NCI-H1417 treated with DMSO at 0.1 percent for 48 hours (cell line): Measurements from ENCODE around the gene PROC.

Experiments used
- DNase-seq: peaks from one replicate; lab custom pipeline; 2025; lab: John Stamatoyannopoulos, UW

PROC gene

DNA sequence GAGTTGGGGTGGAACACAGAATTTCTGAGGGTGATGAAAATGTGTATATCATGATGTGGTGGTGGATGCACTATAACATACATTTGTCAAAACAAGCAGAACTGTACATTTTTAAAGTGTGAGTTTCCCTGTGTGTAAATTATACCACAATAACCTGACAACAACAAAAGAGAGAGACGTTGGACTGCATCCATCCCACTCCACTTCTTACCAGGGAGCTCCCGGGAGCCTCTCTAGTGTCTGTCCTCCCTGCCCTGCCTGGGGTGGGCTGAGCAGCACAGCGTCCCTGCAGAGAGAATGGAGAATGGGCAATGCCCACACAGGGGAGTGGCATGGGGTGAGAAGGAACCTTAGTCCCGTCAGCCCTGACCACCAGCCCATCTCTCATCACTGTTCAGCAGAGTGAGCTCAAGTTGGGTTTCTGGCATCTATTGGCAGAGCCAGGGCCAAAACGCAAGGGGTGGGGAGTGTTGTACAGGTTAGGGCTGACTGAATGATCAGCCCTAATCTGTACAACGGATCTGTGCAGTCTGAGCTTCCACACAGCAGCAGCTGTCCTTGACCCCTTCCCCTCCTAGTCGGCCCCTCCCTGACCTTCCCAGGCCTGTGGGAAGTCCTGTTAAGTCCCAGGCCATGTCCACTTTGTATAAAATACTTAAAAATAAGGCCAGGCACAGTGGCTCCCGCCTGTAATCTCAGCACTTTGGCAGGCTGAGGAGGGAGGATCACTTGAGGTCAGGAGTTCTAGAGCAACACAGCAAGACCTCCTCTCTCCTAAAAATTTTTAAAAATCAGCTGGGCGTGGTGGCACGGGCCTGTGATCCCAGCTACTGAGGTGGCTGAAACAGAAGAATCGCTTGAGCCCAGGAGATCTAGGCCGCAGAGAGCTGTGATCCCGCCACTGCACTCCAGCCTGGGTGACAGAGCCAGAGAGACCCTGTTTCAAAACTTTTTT is 3.3 kb upstream of the PROC start:
- DNase-seq, result no peak

DNA sequence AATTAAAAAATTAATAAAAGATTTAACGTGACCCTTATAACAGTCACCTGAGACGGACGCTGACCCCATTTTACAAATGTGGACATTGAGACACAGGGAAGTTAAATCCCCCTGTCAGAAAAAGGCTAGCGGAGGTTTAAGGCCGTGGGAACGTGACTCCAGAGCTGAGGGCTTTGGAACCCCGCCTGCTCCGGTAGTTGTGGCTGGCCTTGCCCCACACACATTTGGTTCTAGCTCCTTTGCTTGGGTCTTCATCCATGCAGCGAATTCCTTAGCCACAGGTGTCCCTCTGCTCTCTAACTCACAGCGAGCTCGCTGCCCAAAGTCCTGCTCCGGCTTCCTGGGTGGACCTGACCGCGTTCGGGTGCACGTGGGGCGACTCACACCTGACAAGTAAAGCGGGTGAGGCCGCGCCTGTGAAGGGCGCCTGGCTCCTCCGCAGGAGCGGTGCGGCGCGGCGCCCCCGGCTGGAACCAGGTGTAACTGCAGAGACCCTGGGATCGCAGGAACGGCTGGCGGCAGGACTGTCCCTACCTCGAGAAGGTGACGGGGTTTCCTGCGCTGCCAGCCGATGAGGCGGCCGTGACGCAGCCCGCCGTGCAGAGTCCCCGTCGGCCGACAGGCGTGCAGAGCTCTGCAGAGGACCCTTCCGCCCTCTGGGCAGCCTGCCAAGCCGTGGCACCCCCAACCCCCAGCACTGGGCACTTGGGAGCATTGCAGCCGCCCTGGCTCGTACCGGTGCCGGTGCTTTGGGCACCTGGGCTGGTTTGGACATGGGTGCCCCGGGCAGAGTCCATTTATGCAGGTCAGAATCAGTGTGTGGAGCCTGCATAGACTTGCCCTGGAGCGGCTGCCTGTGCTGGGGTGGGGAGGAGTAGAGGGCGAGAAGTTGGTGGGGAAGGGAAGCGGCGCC is 2.4 kb upstream of the PROC start:
- no peak for DNase-seq

DNA sequence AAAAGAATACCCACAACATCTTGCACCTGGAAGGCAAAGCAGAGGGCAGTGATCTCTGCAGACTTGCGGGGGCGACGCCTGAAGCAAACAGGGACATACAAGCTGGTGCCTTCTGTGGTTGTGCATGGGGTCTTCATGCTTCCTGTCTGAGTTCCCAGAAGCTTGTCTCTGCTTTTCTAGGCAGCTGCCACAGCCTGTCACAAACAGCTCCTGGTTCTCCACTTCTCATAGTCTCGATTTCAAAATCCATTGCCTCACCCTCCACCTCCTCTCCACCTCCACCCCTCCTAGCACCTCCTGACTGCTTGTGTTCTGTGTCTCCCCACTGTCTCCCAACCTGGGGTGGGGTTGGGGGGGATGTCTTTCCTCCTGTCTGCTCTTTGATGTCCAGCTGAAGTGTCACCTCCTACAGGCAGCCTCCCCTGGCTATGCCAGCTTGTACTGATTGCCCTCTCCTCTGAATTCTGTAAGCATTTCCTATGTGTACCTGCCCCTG is 1.7 kb upstream of the PROC start:
- DNase-seq, result no peak

DNA sequence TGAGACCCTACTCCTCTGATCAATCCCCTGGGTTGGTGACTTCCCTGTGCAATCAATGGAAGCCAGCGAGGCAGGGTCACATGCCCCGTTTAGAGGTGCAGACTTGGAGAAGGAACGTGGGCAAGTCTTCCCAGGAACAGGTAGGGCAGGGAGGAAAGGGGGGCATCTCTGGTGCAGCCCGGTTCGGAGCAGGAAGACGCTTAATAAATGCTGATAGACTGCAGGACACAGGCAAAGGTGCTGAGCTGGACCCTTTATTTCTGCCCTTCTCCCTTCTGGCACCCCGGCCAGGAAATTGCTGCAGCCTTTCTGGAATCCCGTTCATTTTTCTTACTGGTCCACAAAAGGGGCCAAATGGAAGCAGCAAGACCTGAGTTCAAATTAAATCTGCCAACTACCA is 821 bp upstream of the PROC start:
- DNase-seq, result no peak

DNA sequence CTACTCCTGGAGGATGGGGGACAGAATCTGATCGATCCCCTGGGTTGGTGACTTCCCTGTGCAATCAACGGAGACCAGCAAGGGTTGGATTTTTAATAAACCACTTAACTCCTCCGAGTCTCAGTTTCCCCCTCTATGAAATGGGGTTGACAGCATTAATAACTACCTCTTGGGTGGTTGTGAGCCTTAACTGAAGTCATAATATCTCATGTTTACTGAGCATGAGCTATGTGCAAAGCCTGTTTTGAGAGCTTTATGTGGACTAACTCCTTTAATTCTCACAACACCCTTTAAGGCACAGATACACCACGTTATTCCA is 844 bp downstream of the PROC start:
- DNase-seq, result no peak

DNA sequence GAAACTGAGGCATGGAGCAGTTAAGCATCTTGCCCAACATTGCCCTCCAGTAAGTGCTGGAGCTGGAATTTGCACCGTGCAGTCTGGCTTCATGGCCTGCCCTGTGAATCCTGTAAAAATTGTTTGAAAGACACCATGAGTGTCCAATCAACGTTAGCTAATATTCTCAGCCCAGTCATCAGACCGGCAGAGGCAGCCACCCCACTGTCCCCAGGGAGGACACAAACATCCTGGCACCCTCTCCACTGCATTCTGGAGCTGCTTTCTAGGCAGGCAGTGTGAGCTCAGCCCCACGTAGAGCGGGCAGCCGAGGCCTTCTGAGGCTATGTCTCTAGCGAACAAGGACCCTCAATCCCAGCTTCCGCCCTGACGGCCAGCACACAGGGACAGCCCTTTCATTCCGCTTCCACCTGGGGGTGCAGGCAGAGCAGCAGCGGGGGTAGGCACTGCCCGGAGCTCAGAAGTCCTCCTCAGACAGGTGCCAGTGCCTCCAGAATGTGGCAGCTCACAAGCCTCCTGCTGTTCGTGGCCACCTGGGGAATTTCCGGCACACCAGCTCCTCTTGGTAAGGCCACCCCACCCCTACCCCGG is 1.3 kb downstream of the PROC start:
- no peak for DNase-seq

DNA sequence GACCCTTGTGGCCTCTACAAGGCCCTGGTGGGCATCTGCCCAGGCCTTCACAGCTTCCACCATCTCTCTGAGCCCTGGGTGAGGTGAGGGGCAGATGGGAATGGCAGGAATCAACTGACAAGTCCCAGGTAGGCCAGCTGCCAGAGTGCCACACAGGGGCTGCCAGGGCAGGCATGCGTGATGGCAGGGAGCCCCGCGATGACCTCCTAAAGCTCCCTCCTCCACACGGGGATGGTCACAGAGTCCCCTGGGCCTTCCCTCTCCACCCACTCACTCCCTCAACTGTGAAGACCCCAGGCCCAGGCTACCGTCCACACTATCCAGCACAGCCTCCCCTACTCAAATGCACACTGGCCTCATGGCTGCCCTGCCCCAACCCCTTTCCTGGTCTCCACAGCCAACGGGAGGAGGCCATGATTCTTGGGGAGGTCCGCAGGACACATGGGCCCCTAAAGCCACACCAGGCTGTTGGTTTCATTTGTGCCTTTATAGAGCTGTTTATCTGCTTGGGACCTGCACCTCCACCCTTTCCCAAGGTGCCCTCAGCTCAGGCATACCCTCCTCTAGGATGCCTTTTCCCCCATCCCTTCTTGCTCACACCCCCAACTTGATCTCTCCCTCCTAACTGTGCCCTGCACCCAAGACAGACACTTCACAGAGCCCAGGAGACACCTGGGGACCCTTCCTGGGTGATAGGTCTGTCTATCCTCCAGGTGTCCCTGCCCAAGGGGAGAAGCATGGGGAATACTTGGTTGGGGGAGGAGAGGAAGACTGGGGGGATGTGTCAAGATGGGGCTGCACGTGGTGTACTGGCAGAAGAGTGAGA is 2.0 kb downstream of the PROC start:
- DNase-seq, result no peak

DNA sequence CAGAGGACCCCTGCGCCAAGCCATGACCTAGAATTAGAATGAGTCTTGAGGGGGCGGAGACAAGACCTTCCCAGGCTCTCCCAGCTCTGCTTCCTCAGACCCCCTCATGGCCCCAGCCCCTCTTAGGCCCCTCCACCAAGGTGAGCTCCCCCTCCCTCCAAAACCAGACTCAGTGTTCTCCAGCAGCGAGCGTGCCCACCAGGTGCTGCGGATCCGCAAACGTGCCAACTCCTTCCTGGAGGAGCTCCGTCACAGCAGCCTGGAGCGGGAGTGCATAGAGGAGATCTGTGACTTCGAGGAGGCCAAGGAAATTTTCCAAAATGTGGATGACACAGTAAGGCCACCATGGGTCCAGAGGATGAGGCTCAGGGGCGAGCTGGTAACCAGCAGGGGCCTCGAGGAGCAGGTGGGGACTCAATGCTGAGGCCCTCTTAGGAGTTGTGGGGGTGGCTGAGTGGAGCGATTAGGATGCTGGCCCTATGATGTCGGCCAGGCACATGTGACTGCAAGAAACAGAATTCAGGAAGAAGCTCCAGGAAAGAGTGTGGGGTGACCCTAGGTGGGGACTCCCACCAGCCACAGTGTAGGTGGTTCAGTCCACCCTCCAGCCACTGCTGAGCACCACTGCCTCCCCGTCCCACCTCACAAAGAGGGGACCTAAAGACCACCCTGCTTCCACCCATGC is 3.0 kb downstream of the PROC start:
- DNase-seq, result no peak

DNA sequence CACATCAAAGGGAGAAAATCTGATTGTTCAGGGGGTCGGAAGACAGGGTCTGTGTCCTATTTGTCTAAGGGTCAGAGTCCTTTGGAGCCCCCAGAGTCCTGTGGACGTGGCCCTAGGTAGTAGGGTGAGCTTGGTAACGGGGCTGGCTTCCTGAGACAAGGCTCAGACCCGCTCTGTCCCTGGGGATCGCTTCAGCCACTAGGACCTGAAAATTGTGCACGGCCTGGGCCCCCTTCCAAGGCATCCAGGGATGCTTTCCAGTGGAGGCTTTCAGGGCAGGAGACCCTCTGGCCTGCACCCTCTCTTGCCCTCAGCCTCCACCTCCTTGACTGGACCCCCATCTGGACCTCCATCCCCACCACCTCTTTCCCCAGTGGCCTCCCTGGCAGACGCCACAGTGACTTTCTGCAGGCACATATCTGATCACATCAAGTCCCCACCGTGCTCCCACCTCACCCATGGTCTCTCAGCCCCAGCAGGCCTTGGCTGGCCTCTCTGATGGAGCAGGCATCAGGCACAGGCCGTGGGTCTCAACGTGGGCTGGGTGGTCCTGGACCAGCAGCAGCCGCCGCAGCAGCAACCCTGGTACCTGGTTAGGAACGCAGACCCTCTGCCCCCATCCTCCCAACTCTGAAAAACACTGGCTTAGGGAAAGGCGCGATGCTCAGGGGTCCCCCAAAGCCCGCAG is 3.8 kb downstream of the PROC start:
- DNase-seq, result no peak

DNA sequence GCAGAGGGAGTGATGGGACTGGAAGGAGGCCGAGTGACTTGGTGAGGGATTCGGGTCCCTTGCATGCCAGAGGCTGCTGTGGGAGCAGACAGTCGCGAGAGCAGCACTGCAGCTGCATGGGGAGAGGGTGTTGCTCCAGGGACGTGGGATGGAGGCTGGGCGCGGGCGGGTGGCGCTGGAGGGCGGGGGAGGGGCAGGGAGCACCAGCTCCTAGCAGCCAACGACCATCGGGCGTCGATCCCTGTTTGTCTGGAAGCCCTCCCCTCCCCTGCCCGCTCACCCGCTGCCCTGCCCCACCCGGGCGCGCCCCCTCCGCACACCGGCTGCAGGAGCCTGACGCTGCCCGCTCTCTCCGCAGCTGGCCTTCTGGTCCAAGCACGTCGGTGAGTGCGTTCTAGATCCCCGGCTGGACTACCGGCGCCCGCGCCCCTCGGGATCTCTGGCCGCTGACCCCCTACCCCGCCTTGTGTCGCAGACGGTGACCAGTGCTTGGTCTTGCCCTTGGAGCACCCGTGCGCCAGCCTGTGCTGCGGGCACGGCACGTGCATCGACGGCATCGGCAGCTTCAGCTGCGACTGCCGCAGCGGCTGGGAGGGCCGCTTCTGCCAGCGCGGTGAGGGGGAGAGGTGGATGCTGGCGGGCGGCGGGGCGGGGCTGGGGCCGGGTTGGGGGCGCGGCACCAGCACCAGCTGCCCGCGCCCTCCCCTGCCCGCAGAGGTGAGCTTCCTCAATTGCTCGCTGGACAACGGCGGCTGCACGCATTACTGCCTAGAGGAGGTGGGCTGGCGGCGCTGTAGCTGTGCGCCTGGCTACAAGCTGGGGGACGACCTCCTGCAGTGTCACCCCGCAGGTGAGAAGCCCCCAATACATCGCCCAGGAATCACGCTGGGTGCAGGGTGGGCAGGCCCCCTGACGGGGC is 4.6 kb downstream of the PROC start:
- no peak for DNase-seq

DNA sequence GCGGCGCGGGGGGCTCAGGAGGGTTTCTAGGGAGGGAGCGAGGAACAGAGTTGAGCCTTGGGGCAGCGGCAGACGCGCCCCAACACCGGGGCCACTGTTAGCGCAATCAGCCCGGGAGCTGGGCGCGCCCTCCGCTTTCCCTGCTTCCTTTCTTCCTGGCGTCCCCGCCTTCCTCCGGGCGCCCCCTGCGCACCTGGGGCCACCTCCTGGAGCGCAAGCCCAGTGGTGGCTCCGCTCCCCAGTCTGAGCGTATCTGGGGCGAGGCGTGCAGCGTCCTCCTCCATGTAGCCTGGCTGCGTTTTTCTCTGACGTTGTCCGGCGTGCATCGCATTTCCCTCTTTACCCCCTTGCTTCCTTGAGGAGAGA is 5.2 kb downstream of the PROC start:
- DNase-seq, result no peak

DNA sequence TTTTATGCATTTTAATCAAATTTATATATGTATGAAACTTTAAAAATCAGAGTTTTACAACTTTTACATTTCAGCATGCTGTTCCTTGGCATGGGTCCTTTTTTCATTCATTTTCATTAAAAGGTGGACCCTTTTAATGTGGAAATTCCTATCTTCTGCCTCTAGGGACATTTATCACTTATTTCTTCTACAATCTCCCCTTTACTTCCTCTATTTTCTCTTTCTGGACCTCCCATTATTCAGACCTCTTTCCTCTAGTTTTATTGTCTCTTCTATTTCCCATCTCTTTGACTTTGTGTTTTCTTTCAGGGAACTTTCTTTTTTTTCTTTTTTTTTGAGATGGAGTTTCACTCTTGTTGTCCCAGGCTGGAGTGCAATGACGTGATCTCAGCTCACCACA is 5.7 kb downstream of the PROC start:
- no peak for DNase-seq

DNA sequence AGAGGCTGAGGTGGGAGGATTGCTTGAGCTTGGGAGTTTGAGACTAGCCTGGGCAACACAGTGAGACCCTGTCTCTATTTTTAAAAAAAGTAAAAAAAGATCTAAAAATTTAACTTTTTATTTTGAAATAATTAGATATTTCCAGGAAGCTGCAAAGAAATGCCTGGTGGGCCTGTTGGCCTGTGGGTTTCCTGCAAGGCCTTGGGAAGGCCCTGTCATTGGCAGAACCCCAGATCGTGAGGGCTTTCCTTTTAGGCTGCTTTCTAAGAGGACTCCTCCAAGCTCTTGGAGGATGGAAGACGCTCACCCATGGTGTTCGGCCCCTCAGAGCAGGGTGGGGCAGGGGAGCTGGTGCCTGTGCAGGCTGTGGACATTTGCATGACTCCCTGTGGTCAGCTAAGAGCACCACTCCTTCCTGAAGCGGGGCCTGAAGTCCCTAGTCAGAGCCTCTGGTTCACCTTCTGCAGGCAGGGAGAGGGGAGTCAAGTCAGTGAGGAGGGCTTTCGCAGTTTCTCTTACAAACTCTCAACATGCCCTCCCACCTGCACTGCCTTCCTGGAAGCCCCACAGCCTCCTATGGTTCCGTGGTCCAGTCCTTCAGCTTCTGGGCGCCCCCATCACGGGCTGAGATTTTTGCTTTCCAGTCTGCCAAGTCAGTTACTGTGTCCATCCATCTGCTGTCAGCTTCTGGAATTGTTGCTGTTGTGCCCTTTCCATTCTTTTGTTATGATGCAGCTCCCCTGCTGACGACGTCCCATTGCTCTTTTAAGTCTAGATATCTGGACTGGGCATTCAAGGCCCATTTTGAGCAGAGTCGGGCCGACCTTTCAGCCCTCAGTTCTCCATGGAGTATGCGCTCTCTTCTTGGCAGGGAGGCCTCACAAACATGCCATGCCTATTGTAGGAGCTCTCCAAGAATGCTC is 6.6 kb downstream of the PROC start:
- DNase-seq, result no peak

DNA sequence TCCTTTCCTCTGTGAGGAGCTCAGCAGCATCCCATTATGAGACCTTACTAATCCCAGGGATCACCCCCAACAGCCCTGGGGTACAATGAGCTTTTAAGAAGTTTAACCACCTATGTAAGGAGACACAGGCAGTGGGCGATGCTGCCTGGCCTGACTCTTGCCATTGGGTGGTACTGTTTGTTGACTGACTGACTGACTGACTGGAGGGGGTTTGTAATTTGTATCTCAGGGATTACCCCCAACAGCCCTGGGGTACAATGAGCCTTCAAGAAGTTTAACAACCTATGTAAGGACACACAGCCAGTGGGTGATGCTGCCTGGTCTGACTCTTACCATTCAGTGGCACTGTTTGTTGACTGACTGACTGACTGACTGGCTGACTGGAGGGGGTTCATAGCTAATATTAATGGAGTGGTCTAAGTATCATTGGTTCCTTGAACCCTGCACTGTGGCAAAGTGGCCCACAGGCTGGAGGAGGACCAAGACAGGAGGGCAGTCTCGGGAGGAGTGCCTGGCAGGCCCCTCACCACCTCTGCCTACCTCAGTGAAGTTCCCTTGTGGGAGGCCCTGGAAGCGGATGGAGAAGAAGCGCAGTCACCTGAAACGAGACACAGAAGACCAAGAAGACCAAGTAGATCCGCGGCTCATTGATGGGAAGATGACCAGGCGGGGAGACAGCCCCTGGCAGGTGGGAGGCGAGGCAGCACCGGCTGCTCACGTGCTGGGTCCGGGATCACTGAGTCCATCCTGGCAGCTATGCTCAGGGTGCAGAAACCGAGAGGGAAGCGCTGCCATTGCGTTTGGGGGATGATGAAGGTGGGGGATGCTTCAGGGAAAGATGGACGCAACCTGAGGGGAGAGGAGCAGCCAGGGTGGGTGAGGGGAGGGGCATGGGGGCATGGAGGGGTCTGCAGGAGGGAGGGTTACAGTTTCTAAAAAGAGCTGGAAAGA is 7.6 kb downstream of the PROC start:
- DNase-seq, result no peak

DNA sequence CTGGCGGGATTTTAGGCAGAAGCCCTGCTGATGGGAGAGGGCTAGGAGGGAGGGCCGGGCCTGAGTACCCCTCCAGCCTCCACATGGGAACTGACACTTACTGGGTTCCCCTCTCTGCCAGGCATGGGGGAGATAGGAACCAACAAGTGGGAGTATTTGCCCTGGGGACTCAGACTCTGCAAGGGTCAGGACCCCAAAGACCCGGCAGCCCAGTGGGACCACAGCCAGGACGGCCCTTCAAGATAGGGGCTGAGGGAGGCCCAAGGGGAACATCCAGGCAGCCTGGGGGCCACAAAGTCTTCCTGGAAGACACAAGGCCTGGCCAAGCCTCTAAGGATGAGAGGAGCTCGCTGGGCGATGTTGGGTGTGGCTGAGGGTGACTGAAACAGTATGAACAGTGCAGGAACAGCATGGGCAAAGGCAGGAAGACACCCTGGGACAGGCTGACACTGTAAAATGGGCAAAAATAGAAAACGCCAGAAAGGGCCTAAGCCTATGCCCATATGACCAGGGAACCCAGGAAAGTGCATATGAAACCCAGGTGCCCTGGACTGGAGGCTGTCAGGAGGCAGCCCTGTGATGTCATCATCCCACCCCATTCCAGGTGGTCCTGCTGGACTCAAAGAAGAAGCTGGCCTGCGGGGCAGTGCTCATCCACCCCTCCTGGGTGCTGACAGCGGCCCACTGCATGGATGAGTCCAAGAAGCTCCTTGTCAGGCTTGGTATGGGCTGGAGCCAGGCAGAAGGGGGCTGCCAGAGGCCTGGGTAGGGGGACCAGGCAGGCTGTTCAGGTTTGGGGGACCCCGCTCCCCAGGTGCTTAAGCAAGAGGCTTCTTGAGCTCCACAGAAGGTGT is 8.5 kb downstream of the PROC start:
- DNase-seq, result no peak

DNA sequence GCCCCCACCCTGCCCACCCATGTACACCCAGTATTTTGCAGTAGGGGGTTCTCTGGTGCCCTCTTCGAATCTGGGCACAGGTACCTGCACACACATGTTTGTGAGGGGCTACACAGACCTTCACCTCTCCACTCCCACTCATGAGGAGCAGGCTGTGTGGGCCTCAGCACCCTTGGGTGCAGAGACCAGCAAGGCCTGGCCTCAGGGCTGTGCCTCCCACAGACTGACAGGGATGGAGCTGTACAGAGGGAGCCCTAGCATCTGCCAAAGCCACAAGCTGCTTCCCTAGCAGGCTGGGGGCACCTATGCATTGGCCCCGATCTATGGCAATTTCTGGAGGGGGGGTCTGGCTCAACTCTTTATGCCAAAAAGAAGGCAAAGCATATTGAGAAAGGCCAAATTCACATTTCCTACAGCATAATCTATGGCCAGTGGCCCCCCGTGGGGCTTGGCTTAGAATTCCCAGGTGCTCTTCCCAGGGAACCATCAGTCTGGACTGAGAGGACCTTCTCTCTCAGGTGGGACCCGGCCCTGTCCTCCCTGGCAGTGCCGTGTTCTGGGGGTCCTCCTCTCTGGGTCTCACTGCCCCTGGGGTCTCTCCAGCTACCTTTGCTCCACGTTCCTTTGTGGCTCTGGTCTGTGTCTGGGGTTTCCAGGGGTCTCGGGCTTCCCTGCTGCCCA is 9.3 kb downstream of the PROC start:
- no peak for DNase-seq
